Hepatocyte (in vitro differentiated cells): ENCODE measurements around the gene SCFD2. TPM values are rescaled to one million over a fixed set of nuclear protein-coding genes. Genes with fewer than 3 reads are reported as not detected.

Experiments
- DNase-seq: peaks from one replicate; pipeline ENCODE4 v3.0.0-alpha.2; 2016; ENCODE audit warnings: low spot score
- H2AFZ ChIP-seq: fragments of 200-600 bp; sonication (generic); 2 replicates; pipeline ENCODE4 v1.6.0; 2016; ENCODE audit warnings: antibody characterized with exemption, mild to moderate bottlenecking
- H3K27ac ChIP-seq: fragments of 200-600 bp; sonication (generic); 2 replicates; pipeline ENCODE4 v1.5.1; 2016; ENCODE audit warnings: mild to moderate bottlenecking
- H3K27me3 ChIP-seq: fragments of 200-600 bp; sonication (generic); 2 replicates; pipeline ENCODE4 v1.6.1; 2016
- H3K36me3 ChIP-seq: fragments of 200-600 bp; sonication (generic); replicated peaks from 2 replicates; pipeline ENCODE4 v1.5.1; 2016; ENCODE audit warnings: low read depth; ENCODE audit not compliant: insufficient read depth
- H3K4me1 ChIP-seq: fragments of 200-600 bp; sonication (generic); 2 replicates; pipeline ENCODE4 v1.5.1; 2016; ENCODE audit warnings: mild to moderate bottlenecking, moderate library complexity; ENCODE audit not compliant: insufficient read depth
- H3K4me2 ChIP-seq: fragments of 200-600 bp; sonication (generic); 2 replicates; pipeline ENCODE4 v1.6.0; 2016
- H3K4me3 ChIP-seq: fragments of 200-600 bp; sonication (generic); 2 replicates; pipeline ENCODE4 v1.5.1; 2016; ENCODE audit warnings: mild to moderate bottlenecking
- H3K79me2 ChIP-seq: fragments of 200-600 bp; sonication (generic); 2 replicates; pipeline ENCODE4 v1.6.0; 2017; ENCODE audit warnings: mild to moderate bottlenecking
- H3K9me2 ChIP-seq: fragments of 200-600 bp; sonication (generic); replicated peaks from 2 replicates; pipeline ENCODE4 v1.6.0; 2017; ENCODE audit warnings: mild to moderate bottlenecking; ENCODE audit not compliant: insufficient read depth
- H3K9me3 ChIP-seq: fragments of 200-600 bp; sonication (generic); 2 replicates; pipeline ENCODE4 v1.5.1; 2016; ENCODE audit warnings: low read depth, mild to moderate bottlenecking
- H4K20me1 ChIP-seq: fragments of 200-600 bp; sonication (generic); 2 replicates; pipeline ENCODE4 v1.6.0; 2016; ENCODE audit warnings: mild to moderate bottlenecking; ENCODE audit not compliant: insufficient read depth, poor library complexity, severe bottlenecking
- EZH2 ChIP-seq: fragments of 200-600 bp; sonication (generic); IDR thresholded peaks from 2 replicates; pipeline ENCODE4 v1.6.1; 2016; ENCODE audit warnings: antibody characterized with exemption, mild to moderate bottlenecking, borderline replicate concordance
- EZH2phosphoT487 ChIP-seq: fragments of 200-600 bp; sonication (generic); IDR thresholded peaks from one replicate; pipeline ENCODE4 v1.6.1; 2018; ENCODE audit warnings: antibody characterized with exemption, mild to moderate bottlenecking, low read depth, moderate library complexity; ENCODE audit not compliant: unreplicated experiment, severe bottlenecking
- WGBS: methylation state at CpG from one replicate; pipeline ENCODE4 v1.1.6; 2016; ENCODE audit warnings: low lambda C conversion rate; ENCODE audit errors: missing lambda C conversion rate; 5-methylcytosine and 5-hydroxymethylcytosine counted together
- polyA plus RNA-seq: library from polyadenylated mRNA; unstranded; fragments of >200 nt; fragmentation: Nextera tagmentation; extraction: Ambion mirVana; gene quantifications from 2 replicates; pipeline ENCODE4 v1.2.1, GENCODE V29; 2016
- total RNA-seq: library from RNA; depleted of rRNA; stranded (reverse); fragments of >200 nt; gene quantifications from 2 replicates; pipeline ENCODE4 v1.2.3, GENCODE V29; 2014
- TF ChIP-seq, protein P1 (sequence below): fragments of 200-600 bp; sonication (generic); IDR thresholded peaks from 2 replicates; pipeline ENCODE4 v1.5.1; 2016; ENCODE audit warnings: antibody characterized with exemption, mild to moderate bottlenecking; ENCODE audit not compliant: poor library complexity

The SCFD2 gene
- total and polyA plus RNA-seq, 2 experiments from 2014 or later, result 8.4 to 15.7 TPM

DNA sequence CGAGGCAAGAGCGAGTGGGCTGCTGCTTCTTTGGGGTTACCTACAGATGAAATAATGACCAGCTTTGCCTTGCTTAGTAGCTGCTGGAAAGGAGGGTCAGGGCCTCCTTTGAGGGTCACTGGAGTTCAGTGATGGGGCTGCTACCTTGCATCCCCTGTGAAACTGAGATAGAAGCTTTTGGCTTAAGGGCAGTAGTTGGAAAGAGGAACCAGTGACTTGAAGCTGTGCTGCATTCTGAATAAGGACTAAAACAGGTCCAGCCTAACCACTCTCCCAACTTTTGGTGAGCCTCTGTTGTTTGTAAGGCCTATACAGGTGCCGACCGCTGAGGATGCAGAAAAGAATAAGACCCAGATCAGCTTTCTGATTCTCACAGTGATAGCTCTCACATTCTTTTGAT is 462.6 kb downstream of the SCFD2 start:
- H3K79me2 ChIP-seq, result no peaks in the 10 kb centered on the region
- H3K27me3 ChIP-seq, result no peaks in the 10 kb centered on the region
- no peaks in the 10 kb centered on the region for H3K9me3 ChIP-seq
- WGBS, result 95% methylated on average over 4 of the region's 4 CpGs
- no peak overlapping the region for H3K4me2 ChIP-seq
- no peak overlapping the region for H3K27ac ChIP-seq
- no peak for DNase-seq
- no peaks in the 10 kb centered on the region for H3K9me2 ChIP-seq
- H2AFZ ChIP-seq, result no peak overlapping the region
- no peaks in the 10 kb centered on the region for H4K20me1 ChIP-seq
- peaks cover 6% of the 10 kb centered on the region for H3K4me1 ChIP-seq
- TF ChIP-seq, protein P1, sequence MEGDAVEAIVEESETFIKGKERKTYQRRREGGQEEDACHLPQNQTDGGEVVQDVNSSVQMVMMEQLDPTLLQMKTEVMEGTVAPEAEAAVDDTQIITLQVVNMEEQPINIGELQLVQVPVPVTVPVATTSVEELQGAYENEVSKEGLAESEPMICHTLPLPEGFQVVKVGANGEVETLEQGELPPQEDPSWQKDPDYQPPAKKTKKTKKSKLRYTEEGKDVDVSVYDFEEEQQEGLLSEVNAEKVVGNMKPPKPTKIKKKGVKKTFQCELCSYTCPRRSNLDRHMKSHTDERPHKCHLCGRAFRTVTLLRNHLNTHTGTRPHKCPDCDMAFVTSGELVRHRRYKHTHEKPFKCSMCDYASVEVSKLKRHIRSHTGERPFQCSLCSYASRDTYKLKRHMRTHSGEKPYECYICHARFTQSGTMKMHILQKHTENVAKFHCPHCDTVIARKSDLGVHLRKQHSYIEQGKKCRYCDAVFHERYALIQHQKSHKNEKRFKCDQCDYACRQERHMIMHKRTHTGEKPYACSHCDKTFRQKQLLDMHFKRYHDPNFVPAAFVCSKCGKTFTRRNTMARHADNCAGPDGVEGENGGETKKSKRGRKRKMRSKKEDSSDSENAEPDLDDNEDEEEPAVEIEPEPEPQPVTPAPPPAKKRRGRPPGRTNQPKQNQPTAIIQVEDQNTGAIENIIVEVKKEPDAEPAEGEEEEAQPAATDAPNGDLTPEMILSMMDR, result no peak
- TF ChIP-seq EZH2 (no peak), EZH2phosphoT487 (no peak)
- no peak overlapping the region for H3K4me3 ChIP-seq
- H3K36me3 ChIP-seq, result no peaks in the 10 kb centered on the region

DNA sequence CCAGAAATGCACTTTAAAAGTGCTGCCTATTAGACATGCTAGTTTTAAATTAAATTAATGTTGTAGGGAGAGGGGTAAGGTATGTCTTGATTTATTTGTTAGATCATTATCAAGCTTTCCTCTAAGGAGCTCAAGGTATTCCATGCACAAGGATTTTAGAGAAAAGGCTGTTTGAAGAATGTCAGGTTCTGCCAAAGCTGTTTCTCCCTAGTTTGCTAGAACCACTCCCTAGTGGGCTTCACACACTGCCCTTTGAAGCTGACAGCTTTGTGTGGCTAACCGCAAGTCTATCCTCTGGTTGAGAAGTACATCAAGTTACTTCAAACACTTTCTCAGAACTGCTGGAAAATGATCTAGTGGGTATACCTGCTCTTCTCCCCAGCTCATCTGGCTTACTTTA is 471.4 kb downstream of the SCFD2 start:
- H4K20me1 ChIP-seq, result no peaks in the 10 kb centered on the region
- no peaks in the 10 kb centered on the region for H3K9me2 ChIP-seq
- H3K4me3 ChIP-seq, result no peak overlapping the region
- H3K27me3 ChIP-seq, result no peaks in the 10 kb centered on the region
- no peak overlapping the region for H2AFZ ChIP-seq
- 59% methylated on average over 1 of the region's 1 CpG for WGBS
- no peaks in the 10 kb centered on the region for H3K9me3 ChIP-seq
- H3K4me1 ChIP-seq, result no peaks in the 10 kb centered on the region
- H3K36me3 ChIP-seq, result no peaks in the 10 kb centered on the region
- DNase-seq, result no peak
- H3K4me2 ChIP-seq, result no peak overlapping the region
- H3K79me2 ChIP-seq, result no peaks in the 10 kb centered on the region
- H3K27ac ChIP-seq, result peak overlapping the region; percentile 9
- TF ChIP-seq EZH2phosphoT487 (no peak), EZH2 (no peak)
- TF ChIP-seq, protein P1, result no peak

DNA sequence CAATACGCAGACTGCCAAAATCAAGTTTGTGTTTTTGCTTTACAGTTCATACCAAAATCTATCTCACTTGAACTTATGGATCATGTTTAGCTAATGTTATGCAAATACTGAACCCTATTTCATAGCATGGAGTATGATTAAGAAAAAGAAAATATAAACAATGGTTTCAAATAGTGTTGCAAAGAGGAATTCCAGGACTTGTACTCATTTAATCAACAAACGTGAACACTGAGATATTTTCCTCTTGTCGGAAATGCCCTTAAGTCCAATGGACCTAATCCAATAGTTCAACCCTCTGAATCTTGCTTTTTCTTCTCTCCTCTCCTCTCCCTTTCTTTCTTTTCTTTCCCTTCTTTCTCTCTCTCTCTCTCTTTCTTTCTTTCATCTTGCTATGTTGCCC is 473.0 kb downstream of the SCFD2 start:
- Histone ChIP-seq H3K36me3 (no peaks in the 10 kb centered on the region), H4K20me1 (no peaks in the 10 kb centered on the region), H3K27ac (no peak overlapping the region), H3K4me2 (no peak overlapping the region), H2AFZ (no peak overlapping the region), H3K9me2 (no peaks in the 10 kb centered on the region), H3K9me3 (no peaks in the 10 kb centered on the region), H3K79me2 (no peaks in the 10 kb centered on the region), H3K27me3 (no peaks in the 10 kb centered on the region), H3K4me1 (peaks cover 3% of the 10 kb centered on the region), H3K4me3 (no peak overlapping the region)
- DNase-seq, result no peak
- 83% methylated on average over 3 of the region's 3 CpGs for WGBS
- TF ChIP-seq, protein P1, result no peak
- TF ChIP-seq EZH2 (no peak), EZH2phosphoT487 (no peak)

DNA sequence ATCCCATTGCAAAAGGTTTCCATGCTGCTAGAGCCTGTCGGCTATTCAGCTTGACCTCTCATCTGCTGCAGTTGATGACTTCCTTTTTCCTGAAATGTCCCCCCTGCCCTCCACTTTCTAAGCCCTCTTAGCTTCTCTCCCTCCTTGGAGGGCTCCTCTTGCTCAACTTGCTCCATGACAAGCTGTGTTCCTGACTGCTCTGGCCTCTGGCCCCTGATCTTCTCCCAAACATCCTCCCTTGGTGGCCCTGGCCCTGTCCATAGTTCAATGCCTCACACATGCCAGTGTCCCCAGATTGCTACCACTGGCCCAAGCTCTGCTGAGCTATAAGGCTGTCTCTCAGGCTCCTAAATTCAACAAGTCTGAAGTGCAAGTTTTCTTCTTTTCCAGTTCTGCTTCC is 474.1 kb downstream of the SCFD2 start:
- H3K27ac ChIP-seq, result no peak overlapping the region
- H2AFZ ChIP-seq, result no peak overlapping the region
- H3K79me2 ChIP-seq, result no peaks in the 10 kb centered on the region
- TF ChIP-seq EZH2, result no peak
- no peak for TF ChIP-seq EZH2phosphoT487
- TF ChIP-seq, protein P1, result no peak
- H3K9me3 ChIP-seq, result no peaks in the 10 kb centered on the region
- H3K4me2 ChIP-seq, result no peak overlapping the region
- no peaks in the 10 kb centered on the region for H3K9me2 ChIP-seq
- no peak for DNase-seq
- H3K36me3 ChIP-seq, result no peaks in the 10 kb centered on the region
- no peak overlapping the region for H3K4me3 ChIP-seq
- peaks cover 3% of the 10 kb centered on the region for H3K4me1 ChIP-seq
- no peaks in the 10 kb centered on the region for H4K20me1 ChIP-seq
- H3K27me3 ChIP-seq, result no peaks in the 10 kb centered on the region
- WGBS, result 100% methylated on average over 1 of the region's 1 CpG
